ENCODE results near the gene MPRIP.
A peak's percentile ranks its signal among the peaks of the same experiment; 100 is the strongest.

The MPRIP gene

GRCh38 chr17:17142556-17142955 is 100.3 kb downstream of the MPRIP start:
- peaks cover 75% of the 10 kb centered on the region for H3K36me3 ChIP-seq (ENCODE audit: control insufficient read depth, insufficient read depth, low read length)
- no peaks in the 10 kb centered on the region for H3K4me1 ChIP-seq (ENCODE audit: control insufficient read depth, insufficient read depth, low read length)
- no peak overlapping the region for H3K27ac ChIP-seq (ENCODE audit: low read depth, low read length)
- no peak overlapping the region for H3K9ac ChIP-seq (ENCODE audit: low read length)
- no peaks in the 10 kb centered on the region for H3K27me3 ChIP-seq (ENCODE audit: control insufficient read depth, insufficient read depth, low read length)
- H3K4me3 ChIP-seq (ENCODE audit: low read length) = no peak overlapping the region

GRCh38 chr17:17143501-17143900 is 101.2 kb downstream of the MPRIP start:
- H3K4me3 ChIP-seq (ENCODE audit: low read length) = no peak overlapping the region
- no peaks in the 10 kb centered on the region for H3K27me3 ChIP-seq (ENCODE audit: control insufficient read depth, insufficient read depth, low read length)
- H3K9ac ChIP-seq (ENCODE audit: low read length) = no peak overlapping the region
- H3K36me3 ChIP-seq (ENCODE audit: control insufficient read depth, insufficient read depth, low read length) = peaks cover 74% of the 10 kb centered on the region
- H3K27ac ChIP-seq (ENCODE audit: low read depth, low read length) = no peak overlapping the region
- H3K4me1 ChIP-seq (ENCODE audit: control insufficient read depth, insufficient read depth, low read length) = no peaks in the 10 kb centered on the region

- Histone ChIP-seq H3K27ac (ENCODE audit: low read depth, low read length) (no peak overlapping the region), H3K4me1 (ENCODE audit: control insufficient read depth, insufficient read depth, low read length) (no peaks in the 10 kb centered on the region), H3K4me3 (ENCODE audit: low read length) (no peak overlapping the region), H3K9ac (ENCODE audit: low read length) (no peak overlapping the region), H3K36me3 (ENCODE audit: control insufficient read depth, insufficient read depth, low read length) (peaks cover 70% of the 10 kb centered on the region), H3K27me3 (ENCODE audit: control insufficient read depth, insufficient read depth, low read length) (no peaks in the 10 kb centered on the region)
Measured at GRCh38 chr17:17144061-17144460, 101.8 kb downstream of the MPRIP start.

GRCh38 chr17:17144916-17145665 is 102.8 kb downstream of the MPRIP start:
- Histone ChIP-seq H3K9ac (ENCODE audit: low read length) (no peak overlapping the region), H3K36me3 (ENCODE audit: control insufficient read depth, insufficient read depth, low read length) (peaks cover 68% of the 10 kb centered on the region), H3K27me3 (ENCODE audit: control insufficient read depth, insufficient read depth, low read length) (no peaks in the 10 kb centered on the region), H3K4me3 (ENCODE audit: low read length) (no peak overlapping the region), H3K27ac (ENCODE audit: low read depth, low read length) (no peak overlapping the region), H3K4me1 (ENCODE audit: control insufficient read depth, insufficient read depth, low read length) (no peaks in the 10 kb centered on the region)

- Histone ChIP-seq H3K27ac (ENCODE audit: low read depth, low read length) (no peak overlapping the region), H3K27me3 (ENCODE audit: control insufficient read depth, insufficient read depth, low read length) (no peaks in the 10 kb centered on the region), H3K4me1 (ENCODE audit: control insufficient read depth, insufficient read depth, low read length) (peaks cover 6% of the 10 kb centered on the region), H3K9ac (ENCODE audit: low read length) (no peak overlapping the region), H3K4me3 (ENCODE audit: low read length) (no peak overlapping the region), H3K36me3 (ENCODE audit: control insufficient read depth, insufficient read depth, low read length) (peaks cover 57% of the 10 kb centered on the region)
Measured at GRCh38 chr17:17146786-17147406, 104.6 kb downstream of the MPRIP start.

GRCh38 chr17:17147821-17148220 is 105.6 kb downstream of the MPRIP start:
- no peak overlapping the region for H3K27ac ChIP-seq (ENCODE audit: low read depth, low read length)
- no peaks in the 10 kb centered on the region for H3K27me3 ChIP-seq (ENCODE audit: control insufficient read depth, insufficient read depth, low read length)
- H3K9ac ChIP-seq (ENCODE audit: low read length) = no peak overlapping the region
- H3K4me1 ChIP-seq (ENCODE audit: control insufficient read depth, insufficient read depth, low read length) = peaks cover 14% of the 10 kb centered on the region
- H3K36me3 ChIP-seq (ENCODE audit: control insufficient read depth, insufficient read depth, low read length) = peaks cover 52% of the 10 kb centered on the region
- no peak overlapping the region for H3K4me3 ChIP-seq (ENCODE audit: low read length)

GRCh38 chr17:17149520-17150447 is 107.5 kb downstream of the MPRIP start:
- H3K36me3 ChIP-seq (ENCODE audit: control insufficient read depth, insufficient read depth, low read length) = peaks cover 54% of the 10 kb centered on the region

GRCh38 chr17:17150448-17150800 is 108.2 kb downstream of the MPRIP start:
- no peak overlapping the region for H3K9ac ChIP-seq (ENCODE audit: low read length)
- peaks cover 15% of the 10 kb centered on the region for H3K4me1 ChIP-seq (ENCODE audit: control insufficient read depth, insufficient read depth, low read length)
- H3K36me3 ChIP-seq (ENCODE audit: control insufficient read depth, insufficient read depth, low read length) = peaks cover 52% of the 10 kb centered on the region
- no peak overlapping the region for H3K27ac ChIP-seq (ENCODE audit: low read depth, low read length)
- H3K4me3 ChIP-seq (ENCODE audit: low read length) = no peak overlapping the region
- no peaks in the 10 kb centered on the region for H3K27me3 ChIP-seq (ENCODE audit: control insufficient read depth, insufficient read depth, low read length)

More at GRCh38 chr17:17149520-17150447, 107.5 kb downstream of the MPRIP start:
- H3K27ac ChIP-seq (ENCODE audit: low read depth, low read length) = no peak overlapping the region
- no peak overlapping the region for H3K4me3 ChIP-seq (ENCODE audit: low read length)
- no peak overlapping the region for H3K9ac ChIP-seq (ENCODE audit: low read length)
- H3K4me1 ChIP-seq (ENCODE audit: control insufficient read depth, insufficient read depth, low read length) = peaks cover 15% of the 10 kb centered on the region
- H3K27me3 ChIP-seq (ENCODE audit: control insufficient read depth, insufficient read depth, low read length) = no peaks in the 10 kb centered on the region

- Histone ChIP-seq H3K27me3 (ENCODE audit: control insufficient read depth, insufficient read depth, low read length) (no peaks in the 10 kb centered on the region), H3K9ac (ENCODE audit: low read length) (no peak overlapping the region), H3K4me3 (ENCODE audit: low read length) (no peak overlapping the region), H3K27ac (ENCODE audit: low read depth, low read length) (no peak overlapping the region), H3K36me3 (ENCODE audit: control insufficient read depth, insufficient read depth, low read length) (peaks cover 53% of the 10 kb centered on the region), H3K4me1 (ENCODE audit: control insufficient read depth, insufficient read depth, low read length) (peaks cover 15% of the 10 kb centered on the region)
Measured at GRCh38 chr17:17151055-17151454, 108.8 kb downstream of the MPRIP start.

- Histone ChIP-seq H3K36me3 (ENCODE audit: control insufficient read depth, insufficient read depth, low read length) (peaks cover 53% of the 10 kb centered on the region), H3K9ac (ENCODE audit: low read length) (no peak overlapping the region), H3K4me3 (ENCODE audit: low read length) (no peak overlapping the region), H3K27me3 (ENCODE audit: control insufficient read depth, insufficient read depth, low read length) (no peaks in the 10 kb centered on the region), H3K4me1 (ENCODE audit: control insufficient read depth, insufficient read depth, low read length) (peaks cover 15% of the 10 kb centered on the region), H3K27ac (ENCODE audit: low read depth, low read length) (peak overlapping the region; percentile 66)
Measured at GRCh38 chr17:17151541-17151940, 109.3 kb downstream of the MPRIP start.

GRCh38 chr17:17151962-17152361 is 109.7 kb downstream of the MPRIP start:
- Histone ChIP-seq H3K27ac (ENCODE audit: low read depth, low read length) (peak overlapping the region; percentile 66), H3K4me1 (ENCODE audit: control insufficient read depth, insufficient read depth, low read length) (peaks cover 15% of the 10 kb centered on the region), H3K27me3 (ENCODE audit: control insufficient read depth, insufficient read depth, low read length) (no peaks in the 10 kb centered on the region), H3K4me3 (ENCODE audit: low read length) (no peak overlapping the region), H3K36me3 (ENCODE audit: control insufficient read depth, insufficient read depth, low read length) (peaks cover 53% of the 10 kb centered on the region), H3K9ac (ENCODE audit: low read length) (no peak overlapping the region)

GRCh38 chr17:17152385-17152784 is 110.1 kb downstream of the MPRIP start:
- Histone ChIP-seq H3K36me3 (ENCODE audit: control insufficient read depth, insufficient read depth, low read length) (peaks cover 52% of the 10 kb centered on the region), H3K9ac (ENCODE audit: low read length) (no peak overlapping the region), H3K4me1 (ENCODE audit: control insufficient read depth, insufficient read depth, low read length) (peaks cover 15% of the 10 kb centered on the region), H3K27me3 (ENCODE audit: control insufficient read depth, insufficient read depth, low read length) (no peaks in the 10 kb centered on the region), H3K27ac (ENCODE audit: low read depth, low read length) (peak overlapping the region; percentile 46), H3K4me3 (ENCODE audit: low read length) (no peak overlapping the region)

Measured in rectal smooth muscle tissue (tissue), 1 donor.